Measurements from ENCODE around the gene GARIN5A.

Gene GARIN5A

DNA sequence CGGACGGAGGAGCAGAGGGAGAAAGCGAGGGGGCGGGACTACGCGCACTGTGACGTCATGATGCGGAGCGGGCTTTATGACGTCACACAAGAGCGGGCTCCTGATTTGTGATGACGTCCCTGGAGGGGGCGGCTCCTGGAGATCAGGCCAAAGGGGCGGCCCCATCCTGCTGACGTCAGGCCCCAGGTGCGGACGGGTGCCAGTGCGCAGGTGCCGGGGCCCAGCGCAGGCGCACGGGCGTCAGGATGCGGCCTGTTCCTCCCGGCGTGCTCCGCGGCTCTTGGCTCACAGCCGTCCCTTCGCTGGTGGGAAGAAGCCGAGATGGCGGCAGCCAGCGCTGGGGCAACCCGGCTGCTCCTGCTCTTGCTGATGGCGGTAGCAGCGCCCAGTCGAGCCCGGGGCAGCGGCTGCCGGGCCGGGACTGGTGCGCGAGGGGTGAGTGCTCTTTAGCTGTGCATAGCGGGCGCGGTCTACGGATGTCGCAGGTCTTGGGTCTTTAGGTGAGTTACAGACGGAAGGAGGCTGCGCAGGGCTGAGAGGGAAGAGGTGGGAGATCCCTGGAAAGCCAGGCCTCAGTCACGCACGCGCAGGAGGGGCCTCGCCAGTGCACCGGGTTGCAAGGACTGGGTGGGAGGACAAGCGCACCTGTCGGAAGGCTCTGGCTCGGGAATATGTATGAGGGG lies at the start of gene GARIN5A, which contains the start of gene EMC10:
GARIN5A (minus strand) TSS at position 625 of the 683 bp plus-strand sequence; CDS start at position 165, 460 bp downstream.
EMC10 (plus strand) TSS at position 284 of the 683 bp plus-strand sequence; CDS start at position 322, 38 bp downstream.
- DNase-seq (ENCODE audit: low spot score): peak; percentile 90

DNA sequence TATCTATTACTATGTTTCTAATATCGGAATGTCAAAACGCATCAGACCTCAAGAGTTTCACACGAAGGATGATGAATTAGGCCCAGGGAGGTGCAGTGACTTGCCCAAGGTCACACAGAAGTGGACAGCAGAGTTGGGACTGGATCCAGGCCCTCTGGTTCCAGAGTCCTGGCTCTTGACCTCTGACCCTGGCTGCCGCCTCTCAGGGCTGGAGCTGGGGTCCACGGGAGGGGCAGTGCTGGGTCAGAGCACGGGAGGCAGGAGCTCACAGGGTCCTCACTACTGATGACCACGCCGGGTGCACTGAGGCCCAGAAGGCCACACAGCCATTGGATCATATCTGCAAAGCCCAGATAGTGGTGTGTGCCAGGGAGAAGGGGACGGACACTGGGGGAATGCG lies 46.2 kb upstream of the GARIN5A start:
- DNase-seq (ENCODE audit: low spot score): no peak

DNA sequence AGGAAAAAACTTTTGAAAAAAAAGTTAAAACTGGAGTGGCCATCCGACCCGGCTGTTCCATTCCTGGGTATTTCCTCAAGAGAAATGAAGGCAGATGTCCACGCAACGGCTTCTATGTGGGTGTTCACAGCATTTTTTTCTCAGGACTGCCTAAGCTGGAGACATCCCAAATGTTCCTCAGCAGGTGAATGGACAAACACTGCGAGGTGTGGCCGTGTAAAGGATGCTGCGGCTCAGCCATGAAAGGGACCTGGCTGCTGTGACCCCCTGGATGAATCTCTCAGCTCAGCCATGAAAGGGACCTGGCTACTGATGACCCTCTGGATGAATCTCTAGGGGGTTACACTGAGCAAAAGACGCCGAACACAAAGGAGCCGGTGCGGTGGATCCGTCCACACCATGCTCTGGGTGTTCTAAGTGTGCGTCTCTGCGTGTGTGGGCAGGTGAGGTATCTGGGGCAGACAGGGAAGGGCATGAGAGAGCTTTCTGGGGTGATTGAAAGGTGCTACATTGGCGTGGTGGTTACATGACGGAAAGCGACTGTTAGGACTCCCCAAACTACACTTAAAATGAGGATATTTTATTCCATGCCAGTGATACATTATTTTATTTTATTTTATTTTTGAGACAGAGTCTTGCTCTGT lies 44.3 kb upstream of the GARIN5A start:
- DNase-seq (ENCODE audit: low spot score): no peak

DNA sequence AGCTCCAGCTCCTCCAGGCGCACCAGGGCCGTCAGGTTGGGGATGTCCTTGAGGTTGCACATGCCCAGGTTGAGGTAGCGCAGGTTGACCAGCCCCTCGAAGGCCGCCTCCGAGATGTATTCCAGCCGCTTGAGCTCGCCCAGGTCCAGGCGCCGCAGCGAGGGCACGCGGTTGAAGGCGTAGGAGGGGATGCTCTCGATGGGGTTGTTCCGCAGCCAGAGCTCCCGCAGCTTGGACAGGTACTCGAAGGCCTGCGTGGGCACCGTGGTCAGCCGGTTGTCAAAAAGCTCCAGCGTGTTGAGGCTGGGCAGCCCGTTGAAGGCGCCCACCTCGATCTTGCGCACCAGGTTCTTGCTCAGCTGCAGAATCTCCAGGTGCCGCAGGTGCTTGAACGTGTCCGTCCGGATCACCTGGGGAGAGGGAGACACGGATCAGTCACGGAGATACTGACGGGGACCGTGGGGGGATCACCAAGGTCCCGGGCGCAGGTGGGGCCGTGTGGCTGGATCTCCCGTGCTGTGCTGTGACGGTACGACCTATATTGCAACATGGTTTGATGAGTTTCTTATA lies 42.4 kb upstream of the GARIN5A start:
- DNase-seq (ENCODE audit: low spot score): no peak

DNA sequence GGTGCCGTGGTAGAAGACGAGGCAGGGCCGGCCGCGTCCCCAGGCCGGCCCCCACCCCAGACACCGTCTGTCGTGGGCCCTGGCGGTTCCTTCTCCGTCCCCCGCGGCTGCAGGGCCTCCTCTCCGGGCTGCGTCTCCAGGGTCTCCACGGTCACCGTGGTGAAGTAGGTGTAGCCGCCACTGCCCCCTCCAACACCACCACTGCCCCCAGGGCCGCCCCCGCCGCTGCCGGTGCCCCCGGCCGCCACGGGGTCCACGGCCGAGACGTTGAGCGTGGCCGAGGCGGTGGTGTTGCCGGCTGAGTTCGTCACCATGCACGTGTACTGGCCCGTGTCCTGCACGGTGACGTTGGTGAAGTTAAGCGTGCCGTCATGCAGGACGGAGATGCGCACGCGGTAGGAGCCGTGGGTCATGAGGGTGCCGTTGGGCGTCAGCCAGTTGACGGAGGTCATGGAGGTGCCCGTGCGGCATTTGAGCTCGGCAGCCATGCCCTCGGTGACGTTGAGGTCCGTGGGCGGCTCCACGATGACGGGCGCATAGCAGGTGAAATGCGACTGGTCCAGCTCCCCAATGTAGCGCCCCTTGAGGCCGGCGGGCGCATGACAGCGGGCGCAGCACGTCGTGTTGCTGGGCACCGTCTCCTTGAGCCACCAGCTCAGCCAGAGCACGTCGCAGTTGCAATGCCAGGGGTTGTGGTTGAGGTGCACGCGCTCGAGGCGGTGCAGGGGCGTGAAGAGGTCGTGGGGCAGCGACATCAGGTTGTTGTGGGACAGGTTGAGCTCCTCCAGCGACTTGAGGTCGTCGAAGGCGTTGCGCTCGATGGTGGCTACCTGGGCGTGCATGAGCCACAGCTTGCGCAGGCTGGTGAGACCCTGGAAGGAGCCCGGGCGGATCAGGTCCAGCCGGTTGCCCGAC lies 41.7 kb upstream of the GARIN5A start:
- DNase-seq (ENCODE audit: low spot score): no peak

DNA sequence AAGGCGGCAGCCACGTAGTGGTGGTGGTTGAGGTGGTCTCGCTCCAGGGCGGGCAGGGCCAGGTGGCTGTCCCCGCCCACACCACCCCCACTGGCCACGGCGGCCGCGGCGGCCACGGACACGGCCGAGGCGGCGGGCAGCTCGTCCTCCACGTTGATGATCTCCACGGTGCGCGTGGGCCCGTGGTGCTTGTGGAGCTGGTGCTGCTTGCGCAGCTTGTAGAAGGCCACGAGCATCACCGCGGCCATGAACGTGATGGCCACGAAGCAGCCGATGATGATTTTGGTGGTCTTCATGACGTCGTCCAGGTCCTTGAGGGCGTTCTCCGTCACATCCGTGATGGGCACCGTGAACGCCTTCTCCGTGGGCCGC lies 41.0 kb upstream of the GARIN5A start:
- DNase-seq (ENCODE audit: low spot score): no peak

DNA sequence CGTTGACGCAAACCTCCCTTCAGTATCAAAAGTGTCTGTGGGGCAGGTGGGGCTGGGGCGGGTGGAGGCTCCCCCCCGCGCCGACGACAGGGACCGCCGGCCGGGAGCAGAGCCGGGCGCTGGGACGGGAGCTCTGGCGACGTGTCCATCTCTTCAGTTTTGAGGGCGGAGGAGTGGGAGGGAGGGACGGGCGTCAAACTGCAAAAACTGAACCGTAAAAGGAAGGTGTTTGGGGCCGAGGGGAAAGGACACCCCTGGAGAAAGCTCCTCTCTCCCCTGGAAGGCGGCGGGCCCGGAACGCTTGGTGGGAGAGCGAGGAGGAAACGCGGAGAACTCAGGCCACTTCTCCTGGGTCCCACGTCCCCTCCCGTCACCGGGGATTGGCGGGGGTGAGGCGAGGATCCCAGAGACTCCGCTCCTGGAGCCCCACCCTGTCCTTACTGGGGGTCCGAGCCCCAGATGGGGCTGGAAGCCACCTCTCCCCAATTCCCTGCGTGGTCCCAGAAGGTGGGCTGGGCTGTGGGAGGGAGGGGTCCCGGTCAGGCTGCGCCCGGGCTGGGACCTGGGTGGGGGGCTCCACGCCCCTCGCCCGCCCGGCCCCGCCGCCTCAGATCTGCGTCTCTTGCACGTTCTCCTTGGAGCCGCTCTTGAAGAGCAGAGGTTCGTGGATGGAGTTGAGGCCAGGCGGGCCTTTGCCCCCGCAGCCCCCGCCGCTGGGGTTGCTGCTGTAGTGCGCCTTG lies 40.5 kb upstream of the GARIN5A start:
- DNase-seq (ENCODE audit: low spot score): no peak

DNA sequence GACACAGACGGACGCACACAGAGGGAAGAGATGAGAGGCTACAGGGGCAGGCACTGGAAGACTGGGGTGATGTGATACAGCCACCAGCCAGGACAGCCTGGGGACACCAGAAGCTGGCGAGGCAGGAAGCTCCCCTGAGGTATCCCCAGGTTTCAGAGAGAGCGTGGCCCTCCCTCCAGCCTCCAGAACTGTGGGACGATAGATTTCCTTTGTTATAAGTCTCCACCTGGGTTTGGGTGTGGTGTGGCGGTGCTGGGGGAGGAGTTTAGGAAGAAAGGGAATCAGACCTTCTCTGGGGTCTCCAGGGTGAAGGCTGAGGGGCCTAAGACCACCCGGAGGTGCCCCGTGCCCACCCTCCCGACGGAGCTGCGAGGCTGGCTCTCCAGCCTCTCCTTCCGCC lies 39.8 kb upstream of the GARIN5A start:
- DNase-seq (ENCODE audit: low spot score): no peak

DNA sequence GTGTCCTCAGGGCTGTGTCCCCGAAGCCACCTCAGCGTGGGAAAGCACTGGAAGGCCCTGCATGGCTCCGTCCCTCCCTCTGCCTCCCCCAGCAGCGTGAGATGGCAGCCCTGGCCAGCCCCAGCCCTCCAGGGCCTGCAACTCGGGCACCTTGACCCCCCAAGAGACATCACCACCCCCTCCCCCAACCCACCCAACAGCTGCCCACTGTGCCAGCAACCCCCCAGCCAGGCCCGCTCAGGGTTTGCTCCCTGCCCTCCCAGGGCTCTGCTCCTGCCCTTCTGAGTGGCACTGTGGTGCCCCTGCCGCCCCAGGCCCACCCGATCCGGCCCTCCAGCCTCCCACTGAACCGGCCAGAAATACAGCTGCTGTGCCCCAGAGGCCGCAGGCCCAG lies 38.5 kb upstream of the GARIN5A start:
- no peak for DNase-seq (ENCODE audit: low spot score)

DNA sequence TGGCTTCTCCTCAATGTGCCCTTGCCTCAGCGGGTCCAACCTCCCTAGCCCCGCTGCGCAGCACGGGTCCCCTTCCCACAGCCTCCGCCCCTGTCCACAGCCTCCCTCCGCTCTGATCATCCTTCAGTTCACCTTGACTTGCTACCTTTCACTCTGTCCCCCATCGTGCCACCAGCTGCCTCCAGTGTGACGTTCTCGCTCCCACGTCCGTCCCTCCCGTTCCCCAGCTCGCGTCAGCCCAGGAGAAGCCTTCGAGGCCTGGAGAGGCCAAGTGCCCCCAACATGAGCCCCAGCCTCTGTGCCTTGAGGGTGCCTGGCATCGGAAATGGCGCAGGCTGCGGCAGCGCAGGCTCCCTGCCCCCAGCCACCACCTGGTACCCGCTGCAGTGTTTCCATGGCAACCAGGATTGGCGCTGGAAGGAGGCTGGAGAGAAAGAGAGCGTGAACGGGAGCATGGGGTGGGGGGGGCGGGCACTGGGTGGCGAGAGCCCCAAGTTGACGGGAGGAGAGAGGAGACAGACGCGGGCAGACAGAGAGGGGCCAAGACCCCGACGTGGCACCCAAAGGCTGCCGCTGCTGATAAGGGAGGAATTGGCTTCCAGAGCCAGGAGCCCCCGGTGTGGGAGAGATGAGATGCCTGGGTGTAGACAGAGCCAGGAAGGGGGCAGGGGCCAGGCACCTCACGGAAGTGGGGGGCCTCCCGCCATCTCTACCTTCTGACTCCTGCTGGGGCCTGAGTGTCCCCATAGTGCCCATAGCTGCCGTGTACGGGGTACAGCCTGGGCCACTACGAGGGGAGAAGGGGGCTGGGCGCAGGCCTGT lies 37.9 kb upstream of the GARIN5A start:
- DNase-seq (ENCODE audit: low spot score): no peak

DNA sequence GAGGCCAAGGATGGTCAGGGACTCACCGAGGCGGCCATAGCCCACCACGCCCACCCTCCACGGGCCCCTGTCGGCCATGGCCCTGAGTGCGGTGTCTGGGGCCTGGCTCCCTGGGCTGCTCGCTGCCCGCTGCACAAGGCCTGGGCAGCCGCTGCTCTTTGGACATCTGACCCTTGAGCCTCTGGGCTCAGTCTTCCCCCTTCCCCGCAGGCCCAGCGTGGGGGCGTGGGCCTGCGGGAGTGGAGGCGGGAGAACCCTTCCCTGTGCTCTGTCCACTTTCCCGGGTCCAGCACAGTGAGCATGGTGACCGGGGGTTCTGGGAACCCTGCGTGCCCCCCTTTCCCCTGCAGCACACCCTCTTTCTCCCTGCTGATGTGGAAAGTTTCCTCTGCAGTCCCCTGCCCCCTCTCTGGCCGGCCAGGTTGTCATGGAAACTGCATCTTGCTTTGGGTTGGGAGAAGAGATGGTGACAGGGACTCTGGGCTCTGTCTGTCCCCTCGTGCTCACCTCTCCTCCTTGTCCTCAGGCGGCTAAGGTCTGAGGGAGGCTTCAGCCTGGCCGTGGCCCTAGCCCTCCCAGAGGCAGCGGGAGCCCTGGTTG lies 37.2 kb upstream of the GARIN5A start, which contains the start of gene ASPDH:
ASPDH (minus strand) TSS at position 168 of the 600 bp plus-strand sequence; CDS start at position 78, 90 bp downstream.
- DNase-seq (ENCODE audit: low spot score): no peak

DNA sequence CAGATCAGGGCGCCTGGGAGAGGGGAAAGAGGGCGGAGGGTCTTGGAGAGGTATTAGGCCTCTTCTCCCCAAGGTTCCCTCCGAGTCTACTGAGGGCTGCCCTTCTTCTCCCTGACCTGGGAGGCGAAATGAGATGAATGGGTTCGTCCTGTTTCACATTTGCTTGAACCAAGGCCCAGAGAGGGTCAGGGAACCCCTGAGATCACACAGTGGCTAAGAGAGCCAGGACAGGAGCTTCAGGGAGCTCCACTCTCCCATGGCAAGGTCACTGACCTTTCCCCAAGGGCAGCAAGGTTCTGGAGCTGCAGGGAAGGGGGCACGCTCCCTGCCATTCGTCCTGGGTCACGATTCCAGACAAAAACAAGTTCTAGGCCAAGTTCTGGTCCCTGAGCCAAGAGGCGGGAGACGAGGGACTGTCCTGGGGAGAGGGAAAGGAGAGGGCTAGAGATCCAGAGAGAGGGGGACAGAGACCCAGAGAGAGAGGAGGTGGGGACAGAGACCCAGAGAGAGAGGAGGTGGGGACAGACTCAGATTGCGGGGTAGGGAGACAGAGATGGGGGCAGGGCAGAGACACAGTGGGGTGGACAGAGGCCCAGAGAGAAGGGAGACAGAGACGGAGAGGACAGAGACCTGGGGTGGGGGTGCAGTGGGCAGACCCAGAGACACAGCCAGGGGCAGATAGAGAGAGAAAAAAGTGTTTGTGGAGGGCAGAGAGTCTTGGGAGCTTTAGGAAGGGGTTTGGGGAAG lies 36.5 kb upstream of the GARIN5A start:
- no peak for DNase-seq (ENCODE audit: low spot score)

DNA sequence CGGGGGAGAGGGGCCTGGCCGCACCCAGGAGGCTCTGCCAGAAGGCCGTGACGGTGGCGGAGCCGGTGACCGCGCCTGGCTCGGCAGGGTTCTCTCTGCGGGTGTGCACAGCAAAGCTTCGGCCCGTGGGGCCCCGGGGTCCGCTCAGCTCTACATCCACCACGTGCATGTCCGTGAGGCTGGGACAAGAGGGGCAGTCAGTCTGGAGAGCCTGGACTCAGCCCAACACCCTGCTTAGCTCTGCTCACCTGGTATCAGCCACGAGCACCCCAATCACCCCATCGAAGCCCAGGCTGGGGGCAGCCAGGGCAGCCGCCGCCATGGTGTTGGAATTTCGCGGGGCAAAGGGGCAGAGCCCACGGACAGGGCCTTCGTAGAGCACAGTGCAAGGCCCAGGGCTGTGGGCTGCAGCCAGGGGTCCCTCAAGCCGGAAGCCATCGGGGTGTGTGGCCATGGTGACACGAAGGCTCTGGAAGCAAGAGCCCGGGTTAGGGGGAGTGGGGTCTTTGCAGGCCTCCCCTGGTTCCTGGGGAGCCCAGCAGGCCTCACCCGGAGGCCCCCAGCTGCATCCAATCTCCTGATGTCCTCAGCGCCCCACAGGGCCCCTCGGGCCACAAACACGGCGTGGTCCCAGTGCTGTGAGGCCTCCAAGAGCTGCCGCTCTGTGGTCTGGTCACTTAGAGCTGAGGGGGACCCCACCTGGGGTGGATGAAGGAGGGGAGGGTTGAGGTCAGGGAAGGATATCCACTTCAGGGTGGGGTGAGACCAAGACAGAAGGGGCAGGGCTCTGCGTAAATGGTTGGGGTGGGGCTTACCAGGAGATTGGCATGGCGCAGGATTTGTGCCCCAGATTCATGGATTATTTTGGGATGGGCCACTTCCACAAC lies 35.7 kb upstream of the GARIN5A start:
- DNase-seq (ENCODE audit: low spot score): no peak

DNA sequence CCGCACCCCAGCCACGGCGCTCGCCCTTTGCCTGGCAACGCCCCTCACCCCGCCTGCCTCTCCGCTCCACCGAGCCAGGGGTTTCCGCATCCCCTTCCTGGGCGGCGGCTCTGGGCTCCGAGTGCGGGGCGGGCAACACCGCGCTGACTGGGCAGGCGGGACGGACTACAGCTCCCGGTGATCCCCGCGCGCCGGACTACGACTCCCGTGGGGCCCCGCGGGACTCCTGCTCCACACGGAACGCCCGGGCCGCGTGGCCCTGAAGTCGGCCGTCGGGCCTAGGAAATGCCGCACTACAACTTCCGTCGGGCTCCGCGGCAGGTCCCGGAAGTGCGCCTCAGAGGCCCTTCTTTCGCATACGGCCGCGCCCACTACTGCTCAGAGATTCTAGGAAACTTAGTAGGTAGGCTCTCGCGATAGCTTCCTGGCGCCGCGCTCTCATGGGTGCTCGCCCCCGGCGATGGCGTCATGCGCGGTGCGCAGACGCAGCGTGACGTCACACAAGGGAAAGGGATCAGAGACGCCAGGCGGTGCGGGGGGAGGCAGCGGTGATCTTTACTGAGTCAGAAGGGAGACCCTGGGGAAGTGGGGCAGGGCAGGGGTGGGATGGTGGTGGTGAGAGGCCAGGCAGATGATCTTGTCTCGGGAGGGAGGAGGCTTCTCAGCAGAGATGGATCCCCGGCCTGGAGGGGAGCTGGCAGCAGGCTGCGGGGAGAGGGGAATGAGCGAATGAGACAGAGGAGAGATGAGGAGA lies 34.6 kb upstream of the GARIN5A start, which contains the start of gene JOSD2:
JOSD2 (minus strand) TSS at position 123 of the 754 bp plus-strand sequence. CDS start 760 bp downstream, outside the sequence.
- peak; percentile 97 for DNase-seq (ENCODE audit: low spot score)

DNA sequence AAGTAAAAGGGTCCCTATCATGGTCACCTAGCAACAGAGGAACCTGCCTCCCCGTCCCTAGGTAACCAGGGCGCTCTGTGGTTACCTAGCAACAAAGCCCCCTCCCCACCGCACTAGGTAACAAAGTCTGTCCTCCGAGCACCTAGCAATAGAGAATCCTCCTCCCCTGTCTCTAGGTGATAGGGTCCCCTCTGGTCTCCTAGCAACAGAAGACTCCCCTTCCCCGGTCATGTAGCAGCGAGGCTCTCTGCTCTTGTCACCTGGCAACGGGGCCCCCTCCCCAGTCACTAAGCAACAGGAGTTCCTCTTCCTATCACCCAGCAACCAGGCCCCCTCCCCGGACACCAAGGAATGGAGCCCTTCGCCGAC lies 34.0 kb upstream of the GARIN5A start:
- DNase-seq (ENCODE audit: low spot score): no peak

DNA sequence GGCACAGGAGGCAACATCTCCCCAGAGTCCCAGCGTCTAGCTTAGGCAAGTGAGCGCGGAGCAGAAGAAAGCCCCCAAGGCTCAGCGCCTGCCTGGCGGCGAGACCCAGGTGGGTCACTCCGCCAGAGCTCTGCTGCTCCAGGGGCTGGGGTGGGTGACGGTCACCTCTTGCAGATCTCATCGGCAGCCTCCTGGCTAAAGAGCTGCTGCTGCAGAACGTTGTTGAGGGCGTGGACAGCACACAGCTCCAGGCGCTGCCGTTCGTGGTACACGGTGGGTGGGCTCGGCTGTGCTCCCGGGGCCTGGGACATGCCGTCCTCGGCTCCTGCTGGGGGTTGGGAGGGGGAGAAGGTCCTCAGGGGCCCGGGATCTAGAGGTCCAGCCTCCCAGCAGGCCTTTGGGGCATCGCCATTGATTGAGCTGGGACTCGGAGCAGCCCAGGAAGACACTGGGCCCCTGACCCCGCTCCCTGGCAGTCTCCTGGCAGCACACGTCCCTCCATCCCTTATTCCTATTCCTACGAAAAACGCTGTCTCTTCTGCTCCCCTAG lies 33.5 kb upstream of the GARIN5A start:
- DNase-seq (ENCODE audit: low spot score): no peak

DNA sequence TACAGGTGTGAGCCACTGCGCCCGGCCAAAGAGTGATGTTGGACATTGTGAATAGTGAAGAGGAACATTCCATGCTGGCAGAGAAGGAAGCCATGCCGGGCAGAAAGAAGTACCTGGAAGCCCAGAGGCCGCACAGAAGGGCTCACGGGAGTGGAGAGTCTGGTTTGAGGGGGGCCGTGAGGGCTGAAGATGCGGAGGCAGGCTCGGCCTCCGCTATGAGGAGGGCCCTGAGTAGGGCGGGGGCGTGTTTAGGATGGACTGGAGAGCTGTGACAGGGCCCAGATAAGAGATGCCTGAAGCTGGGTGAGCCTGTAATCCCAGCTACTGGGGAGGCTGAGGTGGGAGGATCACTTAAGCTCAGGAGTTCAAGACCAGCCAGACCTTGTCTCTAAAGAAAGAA lies 32.7 kb upstream of the GARIN5A start:
- no peak for DNase-seq (ENCODE audit: low spot score)
